ENCODE data around the gene FOXK1. TPM values are rescaled to one million over a fixed set of nuclear protein-coding genes. Genes with fewer than 3 reads are reported as not detected.
A peak's percentile ranks its signal among the peaks of the same experiment; 100 is the strongest.

The FOXK1 gene
- total and polyA plus RNA-seq, 9 of the 15 experiments (the other 6 are each of a cell fraction or from before 2014, with no cell fraction given): 0.32 to 45.5 (median 8.1) TPM

DNA sequence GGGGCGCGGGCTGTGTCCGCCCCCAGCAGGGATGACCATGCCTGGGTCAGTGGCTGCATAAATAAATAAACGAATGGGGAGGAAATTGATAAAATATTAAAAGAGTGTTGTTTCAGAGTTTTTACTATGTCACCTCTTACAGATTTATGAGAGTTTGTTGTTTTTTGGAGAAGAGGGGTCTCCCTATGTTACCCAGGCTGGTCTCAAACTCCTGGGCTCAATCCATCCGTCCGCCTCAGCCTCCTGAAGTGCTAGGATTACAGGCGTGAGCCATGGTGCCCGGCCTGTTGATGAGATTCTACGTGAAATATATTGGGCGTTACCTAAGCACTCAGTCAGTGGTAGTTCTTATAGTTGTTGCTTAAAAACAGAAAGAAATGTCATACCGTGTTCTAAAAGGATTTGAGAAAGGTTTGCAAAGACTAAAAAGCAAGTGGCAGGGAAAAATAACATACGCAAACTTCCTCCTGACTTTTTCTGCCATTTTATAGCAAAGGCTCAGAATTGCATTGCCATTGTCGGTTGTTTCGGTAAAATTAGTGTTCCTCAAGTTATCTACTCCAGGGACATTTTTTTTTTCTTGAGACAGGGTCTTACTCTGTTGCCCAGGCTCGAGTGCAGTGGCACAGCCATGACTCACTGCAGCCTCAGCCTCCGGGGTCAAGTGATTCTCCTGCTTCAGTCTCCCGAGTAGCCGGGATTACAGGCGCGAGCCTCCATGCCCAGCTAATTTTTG lies 39.5 kb upstream of the FOXK1 start (continued):
- TF ChIP-seq, protein P1, sequence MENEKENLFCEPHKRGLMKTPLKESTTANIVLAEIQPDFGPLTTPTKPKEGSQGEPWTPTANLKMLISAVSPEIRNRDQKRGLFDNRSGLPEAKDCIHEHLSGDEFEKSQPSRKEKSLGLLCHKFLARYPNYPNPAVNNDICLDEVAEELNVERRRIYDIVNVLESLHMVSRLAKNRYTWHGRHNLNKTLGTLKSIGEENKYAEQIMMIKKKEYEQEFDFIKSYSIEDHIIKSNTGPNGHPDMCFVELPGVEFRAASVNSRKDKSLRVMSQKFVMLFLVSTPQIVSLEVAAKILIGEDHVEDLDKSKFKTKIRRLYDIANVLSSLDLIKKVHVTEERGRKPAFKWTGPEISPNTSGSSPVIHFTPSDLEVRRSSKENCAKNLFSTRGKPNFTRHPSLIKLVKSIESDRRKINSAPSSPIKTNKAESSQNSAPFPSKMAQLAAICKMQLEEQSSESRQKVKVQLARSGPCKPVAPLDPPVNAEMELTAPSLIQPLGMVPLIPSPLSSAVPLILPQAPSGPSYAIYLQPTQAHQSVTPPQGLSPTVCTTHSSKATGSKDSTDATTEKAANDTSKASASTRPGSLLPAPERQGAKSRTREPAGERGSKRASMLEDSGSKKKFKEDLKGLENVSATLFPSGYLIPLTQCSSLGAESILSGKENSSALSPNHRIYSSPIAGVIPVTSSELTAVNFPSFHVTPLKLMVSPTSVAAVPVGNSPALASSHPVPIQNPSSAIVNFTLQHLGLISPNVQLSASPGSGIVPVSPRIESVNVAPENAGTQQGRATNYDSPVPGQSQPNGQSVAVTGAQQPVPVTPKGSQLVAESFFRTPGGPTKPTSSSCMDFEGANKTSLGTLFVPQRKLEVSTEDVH (IDR thresholded peaks at IDR 0.05; ENCODE audit: low read depth, partially characterized antibody): no peak
- TF ChIP-seq, protein P2, sequence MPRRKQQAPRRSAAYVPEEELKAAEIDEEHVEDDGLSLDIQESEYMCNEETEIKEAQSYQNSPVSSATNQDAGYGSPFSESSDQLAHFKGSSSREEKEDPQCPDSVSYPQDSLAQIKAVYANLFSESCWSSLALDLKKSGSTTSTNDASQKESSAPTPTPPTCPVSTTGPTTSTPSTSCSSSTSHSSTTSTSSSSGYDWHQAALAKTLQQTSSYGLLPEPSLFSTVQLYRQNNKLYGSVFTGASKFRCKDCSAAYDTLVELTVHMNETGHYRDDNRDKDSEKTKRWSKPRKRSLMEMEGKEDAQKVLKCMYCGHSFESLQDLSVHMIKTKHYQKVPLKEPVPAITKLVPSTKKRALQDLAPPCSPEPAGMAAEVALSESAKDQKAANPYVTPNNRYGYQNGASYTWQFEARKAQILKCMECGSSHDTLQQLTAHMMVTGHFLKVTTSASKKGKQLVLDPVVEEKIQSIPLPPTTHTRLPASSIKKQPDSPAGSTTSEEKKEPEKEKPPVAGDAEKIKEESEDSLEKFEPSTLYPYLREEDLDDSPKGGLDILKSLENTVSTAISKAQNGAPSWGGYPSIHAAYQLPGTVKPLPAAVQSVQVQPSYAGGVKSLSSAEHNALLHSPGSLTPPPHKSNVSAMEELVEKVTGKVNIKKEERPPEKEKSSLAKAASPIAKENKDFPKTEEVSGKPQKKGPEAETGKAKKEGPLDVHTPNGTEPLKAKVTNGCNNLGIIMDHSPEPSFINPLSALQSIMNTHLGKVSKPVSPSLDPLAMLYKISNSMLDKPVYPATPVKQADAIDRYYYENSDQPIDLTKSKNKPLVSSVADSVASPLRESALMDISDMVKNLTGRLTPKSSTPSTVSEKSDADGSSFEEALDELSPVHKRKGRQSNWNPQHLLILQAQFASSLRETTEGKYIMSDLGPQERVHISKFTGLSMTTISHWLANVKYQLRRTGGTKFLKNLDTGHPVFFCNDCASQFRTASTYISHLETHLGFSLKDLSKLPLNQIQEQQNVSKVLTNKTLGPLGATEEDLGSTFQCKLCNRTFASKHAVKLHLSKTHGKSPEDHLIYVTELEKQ (CRISPR knock-in tag; IDR thresholded peaks at IDR 0.05): no peak
- TF ChIP-seq ZNF121 (CRISPR knock-in tag; conservative IDR thresholded peaks at IDR 0.05): peak; percentile 90
- no peak for TF ChIP-seq ZKSCAN8 (CRISPR knock-in tag; IDR thresholded peaks at IDR 0.05)
- TF ChIP-seq, protein P3, sequence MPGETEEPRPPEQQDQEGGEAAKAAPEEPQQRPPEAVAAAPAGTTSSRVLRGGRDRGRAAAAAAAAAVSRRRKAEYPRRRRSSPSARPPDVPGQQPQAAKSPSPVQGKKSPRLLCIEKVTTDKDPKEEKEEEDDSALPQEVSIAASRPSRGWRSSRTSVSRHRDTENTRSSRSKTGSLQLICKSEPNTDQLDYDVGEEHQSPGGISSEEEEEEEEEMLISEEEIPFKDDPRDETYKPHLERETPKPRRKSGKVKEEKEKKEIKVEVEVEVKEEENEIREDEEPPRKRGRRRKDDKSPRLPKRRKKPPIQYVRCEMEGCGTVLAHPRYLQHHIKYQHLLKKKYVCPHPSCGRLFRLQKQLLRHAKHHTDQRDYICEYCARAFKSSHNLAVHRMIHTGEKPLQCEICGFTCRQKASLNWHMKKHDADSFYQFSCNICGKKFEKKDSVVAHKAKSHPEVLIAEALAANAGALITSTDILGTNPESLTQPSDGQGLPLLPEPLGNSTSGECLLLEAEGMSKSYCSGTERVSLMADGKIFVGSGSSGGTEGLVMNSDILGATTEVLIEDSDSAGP (CRISPR knock-in tag; IDR thresholded peaks at IDR 0.05): 0 out of 2 replicates have a peak, but pooled peaks have one; percentile 23
- no peak for TF ChIP-seq SOX6 (IDR thresholded peaks at IDR 0.05)
- 0 out of 2 replicates have a peak, but pooled peaks have one; percentile 51 for TF ChIP-seq ZNF644 (tag; IDR thresholded peaks at IDR 0.05; ENCODE audit: low read depth)
- TF ChIP-seq ZKSCAN1 (IDR thresholded peaks at IDR 0.05; ENCODE audit: low read depth, low read length): no peak
- TF ChIP-seq, protein P4, sequence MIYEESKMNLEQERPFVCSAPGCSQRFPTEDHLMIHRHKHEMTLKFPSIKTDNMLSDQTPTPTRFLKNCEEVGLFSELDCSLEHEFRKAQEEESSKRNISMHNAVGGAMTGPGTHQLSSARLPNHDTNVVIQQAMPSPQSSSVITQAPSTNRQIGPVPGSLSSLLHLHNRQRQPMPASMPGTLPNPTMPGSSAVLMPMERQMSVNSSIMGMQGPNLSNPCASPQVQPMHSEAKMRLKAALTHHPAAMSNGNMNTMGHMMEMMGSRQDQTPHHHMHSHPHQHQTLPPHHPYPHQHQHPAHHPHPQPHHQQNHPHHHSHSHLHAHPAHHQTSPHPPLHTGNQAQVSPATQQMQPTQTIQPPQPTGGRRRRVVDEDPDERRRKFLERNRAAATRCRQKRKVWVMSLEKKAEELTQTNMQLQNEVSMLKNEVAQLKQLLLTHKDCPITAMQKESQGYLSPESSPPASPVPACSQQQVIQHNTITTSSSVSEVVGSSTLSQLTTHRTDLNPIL (CRISPR knock-in tag; IDR thresholded peaks at IDR 0.05): no peak
- TF ChIP-seq, protein P5, sequence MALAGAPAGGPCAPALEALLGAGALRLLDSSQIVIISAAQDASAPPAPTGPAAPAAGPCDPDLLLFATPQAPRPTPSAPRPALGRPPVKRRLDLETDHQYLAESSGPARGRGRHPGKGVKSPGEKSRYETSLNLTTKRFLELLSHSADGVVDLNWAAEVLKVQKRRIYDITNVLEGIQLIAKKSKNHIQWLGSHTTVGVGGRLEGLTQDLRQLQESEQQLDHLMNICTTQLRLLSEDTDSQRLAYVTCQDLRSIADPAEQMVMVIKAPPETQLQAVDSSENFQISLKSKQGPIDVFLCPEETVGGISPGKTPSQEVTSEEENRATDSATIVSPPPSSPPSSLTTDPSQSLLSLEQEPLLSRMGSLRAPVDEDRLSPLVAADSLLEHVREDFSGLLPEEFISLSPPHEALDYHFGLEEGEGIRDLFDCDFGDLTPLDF (CRISPR knock-in tag; IDR thresholded peaks at IDR 0.05): no peak
- TF ChIP-seq ZNF699 (CRISPR knock-in tag; IDR thresholded peaks at IDR 0.05; ENCODE audit: insufficient replicate concordance): no peak
- no peak for TF ChIP-seq ZNF77 (CRISPR knock-in tag; IDR thresholded peaks at IDR 0.05)
- TF ChIP-seq, protein P6, sequence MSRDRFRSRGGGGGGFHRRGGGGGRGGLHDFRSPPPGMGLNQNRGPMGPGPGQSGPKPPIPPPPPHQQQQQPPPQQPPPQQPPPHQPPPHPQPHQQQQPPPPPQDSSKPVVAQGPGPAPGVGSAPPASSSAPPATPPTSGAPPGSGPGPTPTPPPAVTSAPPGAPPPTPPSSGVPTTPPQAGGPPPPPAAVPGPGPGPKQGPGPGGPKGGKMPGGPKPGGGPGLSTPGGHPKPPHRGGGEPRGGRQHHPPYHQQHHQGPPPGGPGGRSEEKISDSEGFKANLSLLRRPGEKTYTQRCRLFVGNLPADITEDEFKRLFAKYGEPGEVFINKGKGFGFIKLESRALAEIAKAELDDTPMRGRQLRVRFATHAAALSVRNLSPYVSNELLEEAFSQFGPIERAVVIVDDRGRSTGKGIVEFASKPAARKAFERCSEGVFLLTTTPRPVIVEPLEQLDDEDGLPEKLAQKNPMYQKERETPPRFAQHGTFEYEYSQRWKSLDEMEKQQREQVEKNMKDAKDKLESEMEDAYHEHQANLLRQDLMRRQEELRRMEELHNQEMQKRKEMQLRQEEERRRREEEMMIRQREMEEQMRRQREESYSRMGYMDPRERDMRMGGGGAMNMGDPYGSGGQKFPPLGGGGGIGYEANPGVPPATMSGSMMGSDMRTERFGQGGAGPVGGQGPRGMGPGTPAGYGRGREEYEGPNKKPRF (IDR thresholded peaks at IDR 0.05; ENCODE audit: low read depth, low read length): no peak
- no peak for TF ChIP-seq PHF20 (IDR thresholded peaks at IDR 0.05; ENCODE audit: partially characterized antibody)

All from K562 (cell line).